Prostate gland (tissue), 2 donors: Measurements from ENCODE around the gene MPIG6B. TPM values are rescaled to one million over a fixed set of nuclear protein-coding genes. Genes with fewer than 3 reads are reported as not detected.
"Not testable (repeated sequence)": the region's sequence is repeated elsewhere in the genome, so short reads cannot be mapped to it uniquely, and the experiment has no call there.

ENCODE experiments used
- DNase-seq: peaks from one replicate; pipeline ENCODE4 v3.0.0-alpha.2; 2019; ENCODE audit warnings: low spot score
- H3K27ac ChIP-seq, 2 donors: fragments of 200-600 bp; sonication (generic); 2 replicates each; pipeline ENCODE4 v1.5.1; 2017 to 2019
- H3K27me3 ChIP-seq: fragments of 200-600 bp; sonication (generic); replicated peaks from 2 replicates; pipeline ENCODE4 v1.5.1; 2019; ENCODE audit not compliant: insufficient read depth
- H3K36me3 ChIP-seq, 2 donors: fragments of 200-600 bp; sonication (generic); 1 replicate in 1 of 2; 2 replicates in 1 of 2; pipeline versions ENCODE4 v1.5.1 to v1.8.1; 2017 to 2019
- H3K4me1 ChIP-seq: fragments of 200-600 bp; sonication (generic); replicated peaks from 2 replicates; pipeline ENCODE4 v1.5.1; 2019
- H3K4me3 ChIP-seq, 2 donors: fragments of 200-600 bp; sonication (generic); 2 replicates each; pipeline ENCODE4 v1.5.1; 2017 to 2019
- H3K9me3 ChIP-seq: fragments of 200-600 bp; sonication (generic); 2 replicates; pipeline ENCODE4 v1.5.1; 2017
- CTCF ChIP-seq, 4 experiments: fragments of 200-600 bp in 2 of 4; fragments of 450-650 bp in 2 of 4; sonication (generic) in 2 of 4; IDR thresholded peaks; 1 replicate in 3 of 4; 2 replicates in 1 of 4; pipeline ENCODE4 v1.5.1; 2016 to 2019; ENCODE audit warnings: antibody characterized with exemption in 4 of 4, mild to moderate bottlenecking in 2 of 4, moderate library complexity in 2 of 4
- POLR2A ChIP-seq: fragments of 450-650 bp; IDR thresholded peaks from one replicate; pipeline ENCODE4 v1.6.1; 2016; ENCODE audit warnings: antibody characterized with exemption, mild to moderate bottlenecking
- POLR2AphosphoS5 ChIP-seq: sonication (generic); formaldehyde crosslinking; IDR thresholded peaks from one replicate; pipeline ENCODE4 v1.6.1; 2017; ENCODE audit warnings: antibody characterized with exemption
- WGBS: methylation state at CpG from one replicate; pipeline ENCODE4 v1.1.5; 2018; 5-methylcytosine and 5-hydroxymethylcytosine counted together
- intact Hi-C: fragments of 100-400 bp; cut with DNase I; formaldehyde crosslinking; loops from one replicate; pipeline ENCODE4 v1.14.2; 2022
- total RNA-seq, 2 donors: library from RNA; depleted of rRNA; stranded (reverse); fragments of >200 nt; gene quantifications; one replicate each; pipeline ENCODE4 v1.1.0, GENCODE V29; 2016

MPIG6B gene
- total RNA-seq, 2 donors from 2014 or later: 0.74 TPM; not detected in 1

- H3K4me1 ChIP-seq: peaks cover 3% of the 10 kb centered on the region
- no peaks in the 10 kb centered on the region for H3K9me3 ChIP-seq
- intact Hi-C loops: no loop called here
- H3K36me3 ChIP-seq: no peaks in the 10 kb centered on the region
- no peak for DNase-seq
- 94% methylated on average over 3 of the region's 3 CpGs for WGBS
- H3K4me3 ChIP-seq: no peak overlapping the region
- no peak for TF ChIP-seq POLR2AphosphoS5
- no peak for TF ChIP-seq CTCF (IDR thresholded peaks at IDR 0.05)
- TF ChIP-seq POLR2A: no peak
- H3K27ac ChIP-seq: no peak overlapping the region
- no peaks in the 10 kb centered on the region for H3K27me3 ChIP-seq
These were observed 14.9 kb upstream of the MPIG6B start for GRCh38 chr6:31708224-31708623.

GRCh38 chr6:31709157-31709556 is 14.0 kb upstream of the MPIG6B start:
- intact Hi-C loops: not testable (repeated sequence)
- 93% methylated on average over 11 of the region's 11 CpGs for WGBS

GRCh38 chr6:31710523-31711219 is 12.5 kb upstream of the MPIG6B start:
- Histone ChIP-seq H3K9me3 (no peaks in the 10 kb centered on the region), H3K27me3 (no peaks in the 10 kb centered on the region), H3K4me1 (peaks cover 11% of the 10 kb centered on the region), H3K4me3 (no peak overlapping the region), H3K36me3 (no peaks in the 10 kb centered on the region), H3K27ac (no peak overlapping the region)
- TF ChIP-seq CTCF (IDR thresholded peaks at IDR 0.05): no peak
- no peak for TF ChIP-seq POLR2A
- TF ChIP-seq POLR2AphosphoS5: no peak
- WGBS: 63% methylated on average over 5 of the region's 5 CpGs
- DNase-seq: no peak
- intact Hi-C loops: no loop called here

More at GRCh38 chr6:31709157-31709556, 14.0 kb upstream of the MPIG6B start:
- not testable (repeated sequence) for H3K9me3 ChIP-seq, H3K36me3 ChIP-seq, H3K4me1 ChIP-seq, H3K4me3 ChIP-seq, H3K27me3 ChIP-seq, H3K27ac ChIP-seq, DNase-seq

- H3K4me1 ChIP-seq: peaks cover 11% of the 10 kb centered on the region
- DNase-seq: no peak
These were observed 11.9 kb upstream of the MPIG6B start for GRCh38 chr6:31711233-31711632.

GRCh38 chr6:31712296-31712695 is 10.9 kb upstream of the MPIG6B start:
- H3K4me3 ChIP-seq: no peak overlapping the region
- H3K27ac ChIP-seq: no peak overlapping the region
- H3K36me3 ChIP-seq: no peaks in the 10 kb centered on the region
- H3K9me3 ChIP-seq: no peaks in the 10 kb centered on the region
- TF ChIP-seq CTCF (IDR thresholded peaks at IDR 0.05) (peak in 2 of 4 experiments; percentile 26 to 31), POLR2AphosphoS5 (no peak)
- intact Hi-C loops: no loop called here
- DNase-seq: no peak
- no peaks in the 10 kb centered on the region for H3K27me3 ChIP-seq
- H3K4me1 ChIP-seq: peaks cover 12% of the 10 kb centered on the region
- WGBS: 80% methylated on average over 8 of the region's 8 CpGs

More at GRCh38 chr6:31711233-31711632, 11.9 kb upstream of the MPIG6B start:
- no peaks in the 10 kb centered on the region for H3K36me3 ChIP-seq
- no peaks in the 10 kb centered on the region for H3K27me3 ChIP-seq
- H3K27ac ChIP-seq: no peak overlapping the region
- intact Hi-C loops: no loop called here
- 36% methylated on average over 8 of the region's 8 CpGs for WGBS
- no peak overlapping the region for H3K4me3 ChIP-seq
- no peaks in the 10 kb centered on the region for H3K9me3 ChIP-seq
- TF ChIP-seq CTCF (IDR thresholded peaks at IDR 0.05) (no peak), POLR2AphosphoS5 (no peak), POLR2A (no peak)
